HG02642 (cell line): Measurements from ENCODE around the gene FUCA2.

ENCODE experiments used
- ATAC-seq: cut with Tn5 transposase; IDR thresholded peaks from one replicate; pipeline ENCODE4 v1.9.1; 2021; ENCODE audit warnings: mild to moderate bottlenecking; ENCODE audit not compliant: unreplicated experiment, poor library complexity

The FUCA2 gene

GRCh38 chr6:143510991-143511891 is at the start of gene FUCA2:
TSS of gene FUCA2 (minus strand) at chr6:143511720. CDS start at chr6:143511634, 86 bp downstream.
- peak; percentile 66 for ATAC-seq

GRCh38 chr6:143561105-143561704 is 49.7 kb upstream of the FUCA2 start:
- no peak for ATAC-seq

- ATAC-seq, result no peak
Observed at GRCh38 chr6:143559051-143559660, 47.6 kb upstream of the FUCA2 start.

- ATAC-seq, result no peak
Observed at GRCh38 chr6:143556529-143556928, 45.0 kb upstream of the FUCA2 start.

- no peak for ATAC-seq
Observed at GRCh38 chr6:143555582-143555981, 44.1 kb upstream of the FUCA2 start.

- ATAC-seq, result no peak
Observed at GRCh38 chr6:143555071-143555492, 43.6 kb upstream of the FUCA2 start.

GRCh38 chr6:143553337-143553736 is 41.8 kb upstream of the FUCA2 start:
- no peak for ATAC-seq

- peak; percentile 32 for ATAC-seq
Observed at GRCh38 chr6:143549949-143550268, 38.4 kb upstream of the FUCA2 start.

- peak; percentile 52 for ATAC-seq
Observed at GRCh38 chr6:143549221-143549948, 37.9 kb upstream of the FUCA2 start.

GRCh38 chr6:143546599-143546998 is 35.1 kb upstream of the FUCA2 start:
- no peak for ATAC-seq

GRCh38 chr6:143545976-143546547 is 34.5 kb upstream of the FUCA2 start:
- ATAC-seq, result no peak

GRCh38 chr6:143545165-143545564 is 33.6 kb upstream of the FUCA2 start:
- ATAC-seq, result no peak

- no peak for ATAC-seq
Observed at GRCh38 chr6:143544011-143544696, 32.6 kb upstream of the FUCA2 start.

GRCh38 chr6:143543435-143543834 is 31.9 kb upstream of the FUCA2 start:
- no peak for ATAC-seq

GRCh38 chr6:143542888-143543287 is 31.4 kb upstream of the FUCA2 start:
- ATAC-seq, result no peak

GRCh38 chr6:143540192-143540591 is 28.7 kb upstream of the FUCA2 start:
- no peak for ATAC-seq

- ATAC-seq, result no peak
Observed at GRCh38 chr6:143539734-143540133, 28.2 kb upstream of the FUCA2 start.

- no peak for ATAC-seq
Observed at GRCh38 chr6:143539106-143539505, 27.6 kb upstream of the FUCA2 start.

GRCh38 chr6:143538374-143538773 is 26.9 kb upstream of the FUCA2 start:
- no peak for ATAC-seq
